Effector CD8-positive, alpha-beta T cell (primary cell): ENCODE measurements around the gene HOXC6.
A peak's percentile ranks its signal among the peaks of the same experiment; 100 is the strongest.

Experiments used
- DNase-seq: peaks from one replicate; lab custom pipeline; 2025; lab: John Stamatoyannopoulos, UW
- total RNA-seq, 4 experiments: gene quantifications; one replicate each; lab custom pipeline; 2026; lab: John Stamatoyannopoulos, UW

Gene HOXC6
- total RNA-seq: 0 to 0.39 (median 0.09) reads per million in 4 experiments

DNA sequence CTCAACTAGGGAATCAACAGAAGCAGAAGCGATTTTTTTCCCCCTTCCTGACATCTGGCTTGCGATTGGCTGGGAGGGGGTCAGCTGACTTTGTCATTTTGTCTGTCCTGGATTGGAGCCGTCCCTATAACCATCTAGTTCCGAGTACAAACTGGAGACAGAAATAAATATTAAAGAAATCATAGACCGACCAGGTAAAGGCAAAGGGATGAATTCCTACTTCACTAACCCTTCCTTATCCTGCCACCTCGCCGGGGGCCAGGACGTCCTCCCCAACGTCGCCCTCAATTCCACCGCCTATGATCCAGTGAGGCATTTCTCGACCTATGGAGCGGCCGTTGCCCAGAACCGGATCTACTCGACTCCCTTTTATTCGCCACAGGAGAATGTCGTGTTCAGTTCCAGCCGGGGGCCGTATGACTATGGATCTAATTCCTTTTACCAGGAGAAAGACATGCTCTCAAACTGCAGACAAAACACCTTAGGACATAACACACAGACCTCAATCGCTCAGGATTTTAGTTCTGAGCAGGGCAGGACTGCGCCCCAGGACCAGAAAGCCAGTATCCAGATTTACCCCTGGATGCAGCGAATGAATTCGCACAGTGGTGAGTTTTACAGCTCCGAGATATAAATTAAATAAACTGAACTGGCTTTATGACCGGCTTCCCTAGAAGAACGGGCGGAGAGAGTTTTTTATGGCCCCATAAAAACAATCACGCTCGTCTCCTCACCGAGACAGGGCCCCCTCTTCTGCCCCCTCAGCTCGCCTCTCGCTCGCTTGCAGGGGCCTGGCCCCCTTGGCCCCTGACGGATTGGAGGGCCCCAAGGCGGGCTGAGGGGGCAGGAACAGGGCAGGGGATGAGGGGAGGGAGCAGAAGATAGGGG lies at the start of gene HOXC6:
HOXC6 (plus strand) TSS at position 127 of the 888 bp plus-strand sequence; CDS start at position 209, 82 bp downstream.
- DNase-seq: no peak

DNA sequence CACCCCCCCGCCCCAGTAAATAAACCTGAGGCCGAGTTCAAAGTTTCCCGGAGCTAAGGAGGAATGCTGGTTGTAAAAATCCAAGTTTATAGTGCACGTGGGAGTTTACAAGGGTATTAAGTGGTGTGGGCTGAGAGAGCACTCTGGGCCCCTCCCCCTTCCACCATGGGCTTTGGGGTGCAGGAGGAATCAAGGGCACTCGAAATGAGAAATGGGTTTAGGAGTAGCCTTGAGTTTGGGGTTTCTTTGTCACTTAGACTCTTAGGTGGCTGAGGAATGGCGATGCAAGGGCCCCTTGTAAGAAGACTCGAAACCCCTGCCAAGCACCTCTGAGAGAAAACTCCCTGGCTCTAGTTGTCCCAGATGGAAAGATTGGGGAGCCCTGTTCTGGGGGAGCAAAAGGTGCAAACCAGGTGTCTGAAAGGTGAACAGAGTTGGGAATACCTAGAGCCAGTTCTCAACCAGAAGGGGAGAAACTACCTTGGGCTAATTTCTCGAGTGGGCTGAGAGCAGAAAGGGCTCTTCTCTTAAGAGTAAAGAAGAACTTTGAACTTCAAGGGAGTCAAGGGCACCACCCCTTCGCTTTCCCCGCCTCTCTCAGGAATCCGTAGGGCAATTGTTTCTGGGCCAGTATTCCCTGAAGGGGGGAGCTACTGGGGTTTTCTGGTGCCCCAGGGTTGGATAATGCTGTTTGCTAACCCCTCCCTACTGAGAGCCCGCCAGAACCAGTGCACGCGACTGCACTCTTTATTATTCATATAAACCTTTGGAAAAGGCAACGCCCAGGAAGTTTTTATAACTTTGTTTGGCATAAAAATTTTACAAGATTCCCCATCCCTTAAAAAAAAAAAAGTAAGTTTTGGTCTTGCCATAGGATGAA lies 49.5 kb upstream of the HOXC6 start:
- no peak for DNase-seq

DNA sequence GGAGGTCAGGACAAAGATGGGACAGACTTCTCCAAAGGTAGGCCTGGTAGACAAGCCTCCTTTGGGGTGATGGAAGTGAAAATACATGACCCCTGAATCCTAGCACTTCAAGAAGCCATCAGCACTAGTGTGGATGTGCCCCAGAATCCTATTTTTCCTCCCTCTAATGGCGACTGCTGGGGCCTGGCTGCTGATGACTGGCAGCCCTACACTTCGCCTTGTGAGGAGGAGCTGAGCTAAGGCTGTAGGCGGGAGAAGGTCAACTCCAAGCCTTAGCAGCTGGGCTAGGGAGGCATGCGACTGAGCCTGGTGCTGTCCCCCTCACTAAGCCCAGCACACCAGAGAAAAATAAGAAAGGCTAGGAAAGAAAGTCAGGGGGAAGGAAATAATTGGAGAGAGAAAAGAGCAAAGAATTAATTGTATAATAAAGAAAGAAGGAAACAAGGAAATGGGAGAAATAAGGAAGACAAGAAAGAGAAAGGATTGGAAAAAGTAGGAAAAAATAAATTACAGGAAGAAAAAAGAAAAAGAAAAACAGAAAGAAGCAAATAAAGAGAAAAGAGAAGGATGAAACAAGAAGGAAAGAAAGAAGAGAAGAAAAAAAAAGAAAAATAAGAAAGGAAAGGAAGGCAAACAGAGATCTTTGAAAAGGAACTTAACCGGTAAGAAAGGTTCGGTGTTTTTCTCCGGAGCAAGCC lies 48.0 kb upstream of the HOXC6 start:
- no peak for DNase-seq

DNA sequence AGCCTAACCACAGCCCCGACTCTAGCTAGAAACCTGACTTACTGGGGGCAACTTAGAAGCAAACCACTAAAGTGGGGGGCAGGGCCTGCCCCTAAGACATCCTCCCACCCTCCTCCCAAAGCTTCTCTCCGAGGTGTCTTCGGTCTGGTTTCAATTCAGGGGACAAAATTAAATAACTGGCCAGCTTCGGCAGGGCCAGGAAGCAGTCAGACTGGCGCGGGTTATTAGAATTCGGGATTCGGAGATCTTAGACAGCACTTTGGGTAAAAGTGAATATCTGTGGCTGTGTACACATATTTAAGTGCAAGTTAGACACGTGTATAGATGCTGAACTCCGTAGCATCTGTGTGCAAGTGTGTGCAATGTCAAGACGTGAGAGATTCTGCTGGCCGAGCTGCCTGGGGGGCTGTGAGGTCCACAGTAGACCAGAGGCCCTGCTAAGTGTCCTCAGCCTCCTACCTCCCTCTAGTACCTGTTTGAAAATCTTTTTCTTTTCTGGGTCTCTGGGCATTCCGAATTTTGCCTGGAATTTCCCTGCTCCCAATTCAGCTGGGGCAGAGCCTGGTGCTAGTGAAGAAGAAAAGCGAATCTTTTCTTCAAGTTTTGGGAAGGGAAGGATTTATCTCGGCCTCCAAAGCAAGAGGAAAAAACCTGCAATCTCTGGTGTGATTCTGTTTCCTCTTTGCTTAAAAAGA lies 47.3 kb upstream of the HOXC6 start:
- DNase-seq: no peak

DNA sequence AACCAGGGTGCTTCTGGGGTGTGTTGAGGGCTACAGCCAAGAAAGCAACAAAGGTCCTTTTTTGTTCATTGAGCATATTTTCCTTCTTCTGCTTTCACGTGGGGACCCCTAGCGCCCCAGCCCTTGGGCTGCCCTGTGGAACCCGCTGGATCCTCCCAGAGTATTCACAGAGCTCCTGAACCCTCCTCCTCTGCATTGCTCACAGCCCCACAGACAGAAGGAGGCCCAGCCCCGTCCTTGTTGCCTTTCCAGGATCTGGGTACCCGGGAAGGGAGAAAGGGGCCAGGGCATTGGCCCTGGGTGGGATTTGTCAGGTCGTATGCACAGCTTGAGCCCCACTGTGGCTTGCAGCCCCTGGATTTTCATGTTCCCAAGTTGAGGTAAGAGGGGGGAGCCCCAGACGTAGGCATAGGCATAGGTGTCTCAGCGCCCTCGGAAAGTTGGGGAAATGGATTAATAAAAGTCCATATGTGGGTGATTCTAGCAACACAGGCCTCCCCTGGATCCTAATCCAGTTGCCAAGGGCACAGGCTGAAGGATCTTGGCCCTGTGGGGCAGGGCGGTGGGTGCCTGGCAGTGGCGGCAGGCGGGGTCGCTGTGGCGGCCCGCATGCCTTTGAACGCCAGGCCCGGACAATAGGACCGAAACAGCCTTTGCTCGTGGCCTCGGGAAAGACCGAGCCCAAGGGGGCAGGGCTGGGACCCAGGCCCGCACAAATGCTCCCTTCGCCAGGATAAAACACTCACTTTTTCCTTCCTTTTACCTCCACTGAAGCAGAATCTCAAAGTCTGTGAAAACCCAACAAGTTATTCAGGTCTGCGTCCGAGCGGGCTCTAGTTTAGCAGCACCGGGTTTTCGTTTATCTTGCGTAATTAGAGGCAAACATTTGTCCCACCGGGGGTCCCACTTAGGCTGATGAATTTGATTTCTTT lies 46.3 kb upstream of the HOXC6 start:
- no peak for DNase-seq

DNA sequence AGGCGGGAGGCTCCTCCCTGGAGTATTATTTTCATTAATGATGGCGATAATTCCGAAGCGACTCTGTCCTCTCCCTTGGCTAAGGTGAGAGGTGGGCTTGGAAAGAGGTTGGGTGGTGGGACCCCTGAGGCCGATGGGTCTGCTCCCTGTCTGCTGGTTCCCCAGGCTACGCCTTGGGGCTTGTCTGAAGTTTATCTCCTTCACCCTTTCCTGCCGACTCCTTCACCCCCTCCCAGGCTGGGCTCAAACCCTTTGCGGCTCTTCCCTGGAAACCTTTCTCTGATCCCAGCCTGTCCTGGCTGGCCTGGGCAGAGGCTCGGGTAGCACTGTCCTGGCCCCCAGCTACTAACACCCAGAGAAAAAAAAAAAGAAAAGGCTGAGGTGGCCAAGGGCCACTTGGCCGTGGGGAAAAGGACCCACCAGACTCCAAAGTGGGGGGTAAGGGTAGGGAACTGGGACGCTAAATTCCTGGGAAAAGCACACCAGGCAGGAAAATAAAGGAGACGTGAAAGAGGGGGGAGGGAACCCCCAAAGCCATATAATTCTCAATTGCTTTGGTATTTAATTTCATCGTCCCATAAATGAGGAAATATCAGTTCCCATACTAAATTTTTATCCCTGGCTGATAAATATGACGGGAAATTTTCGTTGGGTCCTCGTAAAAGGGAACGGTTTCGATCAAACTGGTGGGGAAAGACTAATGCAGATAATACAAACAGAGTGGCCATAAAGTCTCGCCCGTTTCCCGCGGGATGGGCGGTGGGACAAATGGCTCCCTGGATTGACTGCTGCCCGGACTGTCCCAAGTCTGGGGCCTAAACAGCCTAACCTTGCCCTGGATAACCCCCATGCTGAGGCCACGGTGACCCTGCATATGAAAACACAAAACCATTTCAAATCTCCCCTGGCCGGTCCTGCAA lies 45.3 kb upstream of the HOXC6 start:
- DNase-seq: no peak

DNA sequence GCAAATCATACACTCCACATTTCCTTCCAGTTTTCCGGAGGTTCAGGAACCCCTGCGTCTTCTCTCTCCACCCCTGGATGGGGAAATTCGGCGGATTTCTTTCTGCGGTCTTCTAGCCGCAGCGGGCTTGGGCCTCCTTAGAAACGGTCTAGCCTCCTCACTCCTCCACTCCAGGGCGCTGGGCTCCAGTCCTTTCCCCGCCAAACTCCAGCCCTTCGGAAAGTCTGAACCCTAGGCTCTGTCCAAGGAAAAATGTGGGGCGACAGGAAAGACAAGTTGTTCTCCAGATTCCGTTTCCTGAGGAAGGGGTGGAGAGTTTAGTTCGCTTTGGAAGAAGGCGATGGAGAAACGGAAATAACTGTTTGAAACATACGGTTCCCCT lies 44.7 kb upstream of the HOXC6 start:
- DNase-seq: no peak

DNA sequence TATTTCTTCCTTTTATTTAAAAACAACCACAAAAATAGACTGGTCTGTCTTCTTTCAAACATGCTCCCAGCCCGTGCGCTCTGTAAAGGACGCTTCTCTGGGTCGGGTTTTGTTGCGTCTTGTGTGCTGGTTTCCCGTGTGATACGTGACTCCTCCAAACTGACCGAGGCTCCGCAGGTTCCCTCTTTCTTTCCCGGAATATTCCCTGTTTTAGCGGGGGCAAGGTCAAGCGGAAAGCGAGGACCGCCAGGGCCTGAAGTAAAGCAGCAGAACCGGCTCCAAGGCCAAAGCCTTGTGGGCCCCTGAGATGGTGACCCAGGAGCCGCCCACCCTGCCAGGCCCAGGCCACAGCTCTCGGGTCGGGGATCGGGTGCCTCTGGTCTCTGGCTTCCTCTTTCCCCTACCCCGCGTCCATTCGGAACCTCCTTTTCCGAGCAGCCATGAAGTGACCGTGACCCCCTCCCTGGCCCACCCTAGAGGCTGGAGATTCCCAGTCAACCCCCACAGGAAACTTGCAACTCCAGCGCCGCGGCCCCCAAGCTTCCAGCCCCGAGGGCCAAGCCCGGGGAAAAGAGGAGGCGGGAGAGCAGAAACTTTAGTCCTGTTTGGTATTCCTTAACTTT lies 44.2 kb upstream of the HOXC6 start:
- DNase-seq: no peak

DNA sequence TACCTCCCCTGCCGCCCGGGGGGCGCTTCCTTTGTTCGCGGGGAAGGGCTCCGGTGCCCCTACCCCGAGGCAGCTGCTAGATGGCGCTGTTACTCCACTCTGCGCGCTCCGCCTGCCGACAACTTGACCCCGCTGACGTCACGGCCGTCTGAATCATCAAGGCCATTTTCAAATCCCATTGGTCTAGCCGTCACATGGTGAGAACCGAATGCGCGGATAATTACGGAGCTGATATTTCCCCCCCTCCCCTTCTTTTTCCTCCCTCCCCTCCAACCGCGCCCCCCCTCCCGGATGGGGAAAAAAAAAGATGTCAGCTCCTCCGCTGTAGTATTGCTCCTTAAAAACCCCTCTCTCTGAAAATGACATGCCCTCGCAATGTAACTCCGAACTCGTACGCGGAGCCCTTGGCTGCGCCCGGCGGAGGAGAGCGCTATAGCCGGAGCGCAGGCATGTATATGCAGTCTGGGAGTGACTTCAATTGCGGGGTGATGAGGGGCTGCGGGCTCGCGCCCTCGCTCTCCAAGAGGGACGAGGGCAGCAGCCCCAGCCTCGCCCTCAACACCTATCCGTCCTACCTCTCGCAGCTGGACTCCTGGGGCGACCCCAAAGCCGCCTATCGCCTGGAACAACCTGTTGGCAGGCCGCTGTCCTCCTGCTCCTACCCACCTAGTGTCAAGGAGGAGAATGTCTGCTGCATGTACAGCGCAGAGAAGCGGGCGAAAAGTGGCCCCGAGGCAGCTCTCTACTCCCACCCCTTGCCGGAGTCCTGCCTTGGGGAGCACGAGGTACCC lies 43.1 kb upstream of the HOXC6 start, which contains the start of gene HOXC10:
HOXC10 (plus strand) TSS at position 246 of the 791 bp plus-strand sequence; CDS start at position 360, 114 bp downstream.
- peak; percentile 48 for DNase-seq

DNA sequence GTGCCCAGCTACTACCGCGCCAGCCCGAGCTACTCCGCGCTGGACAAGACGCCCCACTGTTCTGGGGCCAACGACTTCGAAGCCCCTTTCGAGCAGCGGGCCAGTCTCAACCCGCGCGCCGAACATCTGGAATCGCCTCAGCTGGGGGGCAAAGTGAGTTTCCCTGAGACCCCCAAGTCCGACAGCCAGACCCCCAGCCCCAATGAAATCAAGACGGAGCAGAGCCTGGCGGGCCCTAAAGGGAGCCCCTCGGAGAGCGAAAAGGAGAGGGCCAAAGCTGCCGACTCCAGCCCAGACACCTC lies 42.6 kb upstream of the HOXC6 start:
- no peak for DNase-seq

DNA sequence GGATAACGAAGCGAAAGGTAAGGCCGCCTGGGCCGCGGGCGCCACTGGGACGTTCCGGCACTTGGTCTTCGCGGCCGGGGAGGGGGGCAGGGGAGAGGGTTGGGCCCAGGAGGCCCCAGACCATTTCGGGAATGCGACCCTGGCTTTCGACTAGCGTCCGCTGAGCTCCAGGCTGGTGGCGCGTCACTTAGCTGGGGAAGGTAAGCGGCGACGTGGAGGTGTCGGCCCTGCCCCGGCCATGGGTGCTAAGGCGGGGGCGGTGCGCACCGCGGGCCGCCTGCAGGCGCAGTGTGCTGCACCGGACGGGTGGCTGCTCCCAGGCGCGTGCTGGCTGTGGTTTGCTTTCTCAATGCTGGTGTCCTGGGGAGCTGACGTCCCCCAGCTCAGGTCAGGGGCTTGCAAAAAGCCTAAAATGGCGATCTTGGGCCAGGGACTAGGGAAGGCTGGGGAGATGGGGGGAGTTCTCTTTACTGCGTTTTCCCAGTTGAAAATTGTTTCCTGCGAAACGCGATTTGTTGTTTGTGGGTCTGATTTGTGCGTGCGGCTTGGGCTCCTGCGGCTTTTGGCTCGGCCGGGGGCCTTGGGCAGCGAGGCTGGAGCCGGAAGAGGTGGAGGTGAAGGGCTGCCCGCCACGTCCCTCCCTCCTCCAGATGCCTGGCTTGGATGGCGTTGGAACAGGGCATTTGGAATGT lies 42.1 kb upstream of the HOXC6 start:
- no peak for DNase-seq

DNA sequence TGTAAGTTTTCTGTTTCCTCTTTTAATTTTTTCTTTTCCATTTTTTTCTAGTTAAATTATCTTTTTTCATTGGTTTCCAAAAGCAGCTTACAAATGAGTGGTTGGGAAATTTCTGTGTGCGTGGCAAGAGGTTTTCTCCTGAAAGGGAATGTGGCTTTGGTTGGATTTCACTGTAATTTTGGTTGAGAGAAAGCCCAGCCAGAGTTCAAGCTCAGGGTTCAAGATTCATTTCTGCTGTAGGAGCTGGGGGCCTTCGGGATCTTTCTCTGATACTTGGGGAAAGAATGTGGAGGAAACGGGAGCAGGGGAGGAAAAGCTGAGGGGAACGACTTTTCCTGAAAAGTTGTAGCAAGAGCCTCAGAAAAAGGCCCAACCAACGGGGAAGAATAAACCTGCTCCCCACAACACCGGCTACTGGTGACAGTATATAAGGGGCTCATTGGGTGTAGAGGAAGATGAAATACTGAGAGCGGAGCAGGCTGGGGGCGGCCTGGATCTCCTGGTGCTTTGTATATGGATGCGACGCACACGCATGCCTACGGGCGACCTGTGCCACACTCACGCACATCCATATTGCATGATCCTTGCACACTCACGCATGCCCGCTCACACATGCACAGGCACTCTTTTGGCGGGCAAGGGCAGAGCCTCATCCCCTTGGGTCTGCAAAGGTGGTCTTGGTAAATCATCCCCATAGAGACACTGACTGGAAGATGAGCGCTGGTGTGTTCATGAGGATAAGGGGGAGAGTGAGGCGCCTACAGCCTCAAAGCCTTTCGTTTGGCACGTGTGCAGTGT lies 41.4 kb upstream of the HOXC6 start:
- no peak for DNase-seq

DNA sequence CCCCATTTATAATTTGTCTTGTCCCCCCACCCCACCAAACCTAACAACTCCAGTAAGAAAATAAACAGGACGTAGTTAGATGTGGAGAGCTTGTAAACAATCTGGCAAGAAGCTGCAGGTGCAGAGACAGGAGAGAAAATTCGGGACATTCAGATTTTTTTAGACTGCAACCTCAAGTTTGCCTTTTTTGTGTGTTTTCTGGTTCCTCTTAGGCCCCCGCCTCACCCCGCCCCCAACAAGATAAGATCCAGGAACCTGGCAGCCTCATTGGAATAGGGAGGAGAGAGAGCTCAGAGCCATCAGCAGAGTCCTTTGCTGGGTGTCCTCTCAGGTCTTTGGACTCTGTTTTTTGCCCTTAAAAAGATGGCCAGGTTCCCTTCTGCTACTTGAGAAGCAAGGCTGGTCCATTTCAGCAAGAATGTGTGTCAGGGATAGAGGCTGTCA lies 40.4 kb upstream of the HOXC6 start:
- DNase-seq: no peak

DNA sequence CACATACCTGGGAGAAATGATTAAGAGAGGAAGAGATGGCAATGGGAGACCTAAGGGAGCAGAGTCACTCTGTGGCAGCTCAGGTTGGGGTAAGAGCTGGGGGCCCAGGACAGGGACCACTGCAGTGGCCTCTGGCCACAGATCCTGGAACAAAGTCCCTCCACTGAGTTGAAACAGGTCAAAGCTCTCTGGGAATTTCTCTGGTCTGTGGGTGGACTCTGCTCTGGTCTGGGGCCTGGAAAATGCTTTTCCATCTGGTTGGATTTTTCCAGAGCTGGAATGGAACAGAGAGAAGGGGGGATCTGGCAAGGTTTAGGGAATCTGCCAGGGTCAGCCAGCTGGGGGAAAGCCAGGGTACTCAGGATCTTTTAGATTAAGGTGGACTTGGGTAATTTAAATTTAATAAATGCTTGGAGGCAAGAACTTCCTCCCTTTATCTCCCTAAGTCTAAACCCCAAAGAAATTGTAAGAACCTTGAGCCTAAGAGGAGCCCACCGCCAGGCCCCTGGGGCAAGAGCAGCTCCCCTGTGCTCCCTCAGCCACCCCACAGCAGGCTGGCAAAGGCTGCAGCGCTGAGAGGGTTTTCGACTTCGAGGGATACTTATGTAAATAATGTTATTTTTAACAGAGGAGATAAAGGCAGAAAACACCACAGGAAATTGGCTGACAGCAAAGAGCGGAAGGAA lies 39.6 kb upstream of the HOXC6 start:
- no peak for DNase-seq

DNA sequence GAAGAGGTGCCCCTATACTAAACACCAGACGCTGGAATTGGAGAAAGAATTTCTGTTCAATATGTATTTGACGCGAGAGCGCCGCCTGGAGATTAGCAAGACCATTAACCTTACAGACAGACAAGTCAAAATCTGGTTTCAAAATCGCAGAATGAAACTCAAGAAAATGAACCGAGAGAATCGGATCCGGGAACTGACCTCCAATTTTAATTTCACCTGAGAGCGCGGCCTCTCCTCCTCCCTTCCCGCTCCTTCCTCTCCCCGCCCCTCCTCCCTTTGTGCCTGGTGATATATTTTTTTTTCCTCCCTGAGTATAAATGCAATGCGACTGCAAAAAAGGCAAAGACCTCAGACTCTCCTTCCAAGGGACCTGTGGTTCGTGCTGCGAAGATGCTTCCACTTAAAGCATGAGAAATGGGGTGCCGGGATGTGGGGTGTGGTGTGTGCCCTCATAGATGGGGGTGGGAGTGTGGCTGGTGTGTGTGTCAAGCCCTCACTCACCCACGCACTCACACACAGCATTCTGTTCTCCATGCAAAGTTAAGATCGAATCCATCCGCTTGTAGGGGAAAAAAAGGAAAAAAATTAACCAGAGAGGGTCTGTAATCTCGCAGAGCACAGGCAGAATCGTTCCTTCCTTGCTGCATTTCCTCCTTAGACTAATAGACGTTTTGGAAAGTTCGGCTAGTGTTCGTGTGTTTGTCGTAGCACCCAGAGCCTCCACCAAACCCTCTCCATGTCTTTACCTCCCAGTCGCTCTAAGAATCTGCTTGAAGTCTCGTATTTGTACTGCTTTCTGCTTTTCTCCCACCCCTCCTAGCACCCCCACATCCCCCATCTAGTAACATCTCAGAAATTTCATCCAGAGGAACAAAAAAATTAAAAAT lies 38.8 kb upstream of the HOXC6 start:
- DNase-seq: no peak
